ENCODE results near the gene CFAP57.

DNA sequence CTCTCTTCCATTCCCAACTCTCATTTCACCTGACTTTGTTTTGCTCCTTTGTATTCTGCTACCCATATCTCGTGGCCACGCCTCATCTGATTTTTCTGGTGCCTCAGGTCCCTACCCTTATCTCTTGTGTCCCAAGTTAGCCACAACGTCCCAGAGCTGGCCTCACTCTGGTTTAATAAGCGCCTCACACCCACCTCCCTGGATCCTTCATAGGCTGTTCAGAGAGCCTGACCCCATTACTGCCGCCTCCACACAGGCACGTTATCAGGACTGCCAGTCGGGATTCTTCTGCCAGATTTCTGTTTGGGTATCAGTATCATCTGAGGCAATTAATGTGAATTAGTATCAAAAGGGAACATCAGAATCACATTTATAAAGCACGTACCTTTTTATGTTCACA, 62.9 kb downstream of the CFAP57 start:
- TF ChIP-seq FOXA1 (IDR thresholded peaks at IDR 0.05) (no peak), BHLHE40 (IDR thresholded peaks at IDR 0.05; ENCODE audit: borderline replicate concordance) (no peak), FOXM1 (IDR thresholded peaks at IDR 0.05; ENCODE audit: borderline replicate concordance) (no peak), SP1 (IDR thresholded peaks at IDR 0.05) (no peak), ELF4 (IDR thresholded peaks at IDR 0.05) (no peak), LEF1 (IDR thresholded peaks at IDR 0.05; ENCODE audit: borderline replicate concordance) (no peak), ARNT (IDR thresholded peaks at IDR 0.05) (no peak), SUZ12 (IDR thresholded peaks at IDR 0.05) (no peak), FOXK2 (IDR thresholded peaks at IDR 0.05) (no peak), L3MBTL2 (conservative IDR thresholded peaks at IDR 0.05) (no peak), TARDBP (IDR thresholded peaks at IDR 0.05) (no peak)
- TF ChIP-seq, protein P1, sequence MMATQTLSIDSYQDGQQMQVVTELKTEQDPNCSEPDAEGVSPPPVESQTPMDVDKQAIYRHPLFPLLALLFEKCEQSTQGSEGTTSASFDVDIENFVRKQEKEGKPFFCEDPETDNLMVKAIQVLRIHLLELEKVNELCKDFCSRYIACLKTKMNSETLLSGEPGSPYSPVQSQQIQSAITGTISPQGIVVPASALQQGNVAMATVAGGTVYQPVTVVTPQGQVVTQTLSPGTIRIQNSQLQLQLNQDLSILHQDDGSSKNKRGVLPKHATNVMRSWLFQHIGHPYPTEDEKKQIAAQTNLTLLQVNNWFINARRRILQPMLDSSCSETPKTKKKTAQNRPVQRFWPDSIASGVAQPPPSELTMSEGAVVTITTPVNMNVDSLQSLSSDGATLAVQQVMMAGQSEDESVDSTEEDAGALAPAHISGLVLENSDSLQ (IDR thresholded peaks at IDR 0.05), result no peak
